GM15510 (cell line): ENCODE results near the gene S100A9.

Experiments used
- POLR2A ChIP-seq: IDR thresholded peaks from 3 replicates; pipeline ENCODE4 v1.6.1; 2011; ENCODE audit warnings: borderline replicate concordance; ENCODE audit not compliant: insufficient read length; ENCODE audit errors: extremely low read depth

The S100A9 gene

DNA sequence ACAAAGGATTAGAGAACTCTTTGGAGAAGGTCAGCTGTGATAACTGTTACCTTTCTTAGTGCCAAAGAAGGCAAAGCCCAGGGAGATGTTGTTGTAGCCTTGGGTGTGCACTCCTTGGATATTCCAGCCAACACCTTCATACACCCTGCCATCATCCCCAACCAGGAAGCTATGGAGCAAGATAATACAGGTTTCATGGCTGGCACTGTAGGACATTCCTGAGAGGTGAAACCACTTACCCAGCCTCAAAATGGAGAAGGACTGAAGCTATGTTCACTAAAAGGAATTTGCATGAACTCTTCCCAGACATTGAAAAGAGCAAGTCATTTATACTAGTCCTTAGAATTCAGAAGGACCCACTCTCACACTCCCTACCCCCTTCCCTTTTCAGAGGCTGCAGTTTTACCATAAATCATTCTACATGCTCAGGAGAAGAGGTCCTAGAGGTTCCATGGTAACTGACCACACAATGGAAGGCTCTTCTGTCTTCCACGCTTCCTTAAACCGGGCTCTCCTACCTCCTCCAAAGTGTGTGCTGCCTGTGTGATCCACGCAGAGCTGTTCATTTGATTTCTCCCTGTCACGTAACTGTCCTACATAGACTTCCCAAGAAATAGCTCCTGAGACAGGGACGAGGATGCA is 14.5 kb upstream of the S100A9 start:
- no peak for TF ChIP-seq POLR2A

DNA sequence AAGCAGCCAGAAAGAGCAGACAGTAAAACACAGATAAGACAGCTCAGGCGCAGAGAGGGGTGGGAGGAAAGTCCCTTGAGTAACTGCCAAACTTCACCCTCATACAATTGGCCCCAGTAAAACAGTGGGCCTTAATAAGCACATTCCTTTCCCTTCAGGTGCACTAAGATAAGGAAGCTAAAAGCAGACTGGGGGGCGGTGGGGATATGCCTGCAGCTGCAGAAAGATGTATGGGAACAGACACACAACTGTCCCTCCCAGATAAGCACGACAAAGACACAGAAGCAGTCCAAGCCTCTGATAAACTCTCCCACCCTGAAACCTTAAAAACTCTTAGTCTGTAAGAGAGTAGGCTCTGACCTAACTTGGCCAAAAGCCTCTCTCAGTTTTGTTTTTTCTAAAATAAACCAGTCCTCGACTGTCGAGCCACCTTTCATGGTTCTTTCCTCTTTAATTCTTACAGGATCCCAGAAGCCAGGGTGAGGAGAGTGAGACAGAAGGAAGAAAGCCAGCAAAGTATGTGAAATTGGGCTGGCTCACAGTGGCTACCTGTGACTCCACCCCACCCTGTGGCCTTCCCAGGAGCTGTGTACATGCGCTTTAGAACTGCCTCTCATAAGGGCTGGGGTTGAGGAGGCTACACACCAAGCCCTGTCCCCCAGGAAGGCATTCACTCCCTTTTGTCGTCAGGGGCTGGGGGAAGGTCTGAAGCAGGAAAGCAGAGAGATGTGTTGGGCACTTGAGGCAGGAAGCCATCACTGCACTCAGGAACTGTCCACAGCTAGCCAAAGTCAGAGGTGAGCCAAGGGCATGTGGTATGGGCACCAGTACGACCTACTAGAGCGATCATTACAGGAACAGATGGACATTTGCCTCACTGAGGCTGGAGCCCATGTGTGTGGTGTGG is 13.6 kb upstream of the S100A9 start:
- TF ChIP-seq POLR2A: no peak

DNA sequence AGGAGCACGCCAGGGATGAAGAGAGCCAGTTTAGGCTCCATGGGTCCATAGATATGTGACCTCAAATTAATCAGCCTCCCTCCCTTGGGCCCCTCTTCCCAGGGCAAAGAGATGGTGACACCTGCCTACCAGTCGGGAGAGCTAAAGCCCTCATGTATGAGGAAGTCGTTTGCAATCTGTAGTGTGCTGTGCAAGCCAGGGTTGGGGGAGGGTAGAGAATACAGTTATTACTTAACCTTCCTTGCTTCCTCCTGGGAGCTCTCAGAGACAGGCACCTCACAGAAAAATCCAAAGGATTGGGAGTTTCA is 13.0 kb upstream of the S100A9 start:
- TF ChIP-seq POLR2A: no peak

DNA sequence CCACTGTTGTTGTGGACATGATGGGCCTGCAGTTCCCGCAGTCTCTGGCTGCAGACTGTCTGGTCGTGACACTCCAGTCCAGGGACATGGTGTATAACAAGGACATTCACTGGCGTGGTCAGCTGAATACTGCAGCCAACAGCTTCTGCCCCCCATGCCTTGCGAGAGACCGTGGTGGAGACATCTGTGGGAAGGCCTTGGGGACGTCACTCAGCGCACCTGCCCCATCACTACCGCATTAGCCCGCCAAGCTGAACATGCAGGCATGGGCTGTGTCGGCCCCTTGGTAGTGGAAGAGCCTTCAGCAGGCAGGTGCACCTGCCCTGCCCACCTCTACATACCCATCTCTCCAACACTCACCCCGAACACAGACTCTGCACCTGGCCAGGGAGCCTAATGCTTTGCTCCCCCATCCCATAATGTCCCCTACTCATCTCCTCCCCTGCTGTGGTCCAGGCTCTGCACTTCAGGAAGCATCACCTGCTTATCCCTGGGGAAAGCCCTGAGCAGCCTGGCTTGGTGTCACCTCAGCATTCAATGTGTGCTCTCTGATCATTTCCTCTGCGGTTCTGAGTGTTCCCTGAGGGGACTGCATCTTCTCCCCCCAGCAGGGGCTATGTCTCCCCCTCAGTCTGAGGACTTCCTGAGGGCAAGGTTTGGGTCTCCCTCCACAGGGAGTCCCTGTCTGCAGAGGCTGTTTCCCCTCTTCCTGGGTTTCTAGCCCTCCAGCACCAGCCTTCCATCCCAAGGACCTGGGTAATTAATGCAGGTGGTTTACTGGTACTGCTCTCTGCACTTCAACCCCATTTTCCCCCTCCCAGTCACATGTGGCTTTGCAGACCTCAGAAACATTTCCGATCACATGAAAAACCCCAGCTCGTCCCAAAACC is 12.2 kb upstream of the S100A9 start:
- TF ChIP-seq POLR2A: no peak

DNA sequence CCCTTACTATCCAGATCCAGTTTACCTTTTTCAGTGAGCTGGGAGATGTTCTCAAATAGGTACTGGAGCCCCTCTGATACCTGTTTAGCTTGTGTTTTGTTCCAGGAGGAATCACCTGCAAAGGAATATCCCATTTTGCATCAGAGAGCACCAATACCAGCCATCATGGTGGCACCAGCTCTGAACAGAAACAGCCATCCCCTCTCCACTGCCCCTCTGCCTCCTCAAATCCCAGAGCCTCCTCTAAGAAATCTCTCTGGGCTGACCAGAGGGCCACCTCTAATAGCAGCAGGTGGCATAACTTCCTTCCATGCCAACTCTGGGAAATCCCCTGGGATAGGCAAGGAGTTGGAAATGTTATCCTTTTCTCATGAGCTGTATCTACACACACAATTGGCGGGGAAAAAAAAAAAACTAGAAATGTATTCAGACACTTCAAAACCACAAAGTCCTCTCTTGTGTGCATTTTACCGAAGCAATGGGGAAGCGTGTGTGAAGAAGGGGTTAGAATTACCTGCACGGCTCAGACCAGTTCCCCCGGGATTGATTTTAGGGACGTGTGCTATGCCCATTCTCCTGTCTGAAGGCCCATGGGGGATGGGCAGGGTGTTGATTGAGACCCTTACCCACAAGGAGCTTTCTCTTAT is 11.5 kb upstream of the S100A9 start:
- no peak for TF ChIP-seq POLR2A

DNA sequence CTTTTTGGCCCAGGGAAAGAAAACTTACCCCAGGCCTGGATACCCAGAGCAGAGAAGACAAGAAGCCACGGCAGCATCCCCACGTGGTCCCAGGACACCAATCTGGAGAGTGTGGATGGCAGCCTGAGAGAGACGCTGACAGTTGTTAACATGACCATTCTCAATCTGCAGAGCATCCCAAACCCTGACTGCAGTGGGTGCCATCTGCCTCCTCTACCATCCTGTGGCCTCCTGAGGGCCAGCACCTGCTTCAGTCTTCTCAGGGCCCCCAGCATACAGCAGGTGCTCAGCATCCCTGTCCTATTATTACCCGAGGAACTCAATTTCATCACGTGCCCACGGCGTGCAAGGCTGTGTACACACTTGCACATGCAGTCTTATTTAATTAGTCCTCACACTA is 9.8 kb upstream of the S100A9 start:
- no peak for TF ChIP-seq POLR2A

DNA sequence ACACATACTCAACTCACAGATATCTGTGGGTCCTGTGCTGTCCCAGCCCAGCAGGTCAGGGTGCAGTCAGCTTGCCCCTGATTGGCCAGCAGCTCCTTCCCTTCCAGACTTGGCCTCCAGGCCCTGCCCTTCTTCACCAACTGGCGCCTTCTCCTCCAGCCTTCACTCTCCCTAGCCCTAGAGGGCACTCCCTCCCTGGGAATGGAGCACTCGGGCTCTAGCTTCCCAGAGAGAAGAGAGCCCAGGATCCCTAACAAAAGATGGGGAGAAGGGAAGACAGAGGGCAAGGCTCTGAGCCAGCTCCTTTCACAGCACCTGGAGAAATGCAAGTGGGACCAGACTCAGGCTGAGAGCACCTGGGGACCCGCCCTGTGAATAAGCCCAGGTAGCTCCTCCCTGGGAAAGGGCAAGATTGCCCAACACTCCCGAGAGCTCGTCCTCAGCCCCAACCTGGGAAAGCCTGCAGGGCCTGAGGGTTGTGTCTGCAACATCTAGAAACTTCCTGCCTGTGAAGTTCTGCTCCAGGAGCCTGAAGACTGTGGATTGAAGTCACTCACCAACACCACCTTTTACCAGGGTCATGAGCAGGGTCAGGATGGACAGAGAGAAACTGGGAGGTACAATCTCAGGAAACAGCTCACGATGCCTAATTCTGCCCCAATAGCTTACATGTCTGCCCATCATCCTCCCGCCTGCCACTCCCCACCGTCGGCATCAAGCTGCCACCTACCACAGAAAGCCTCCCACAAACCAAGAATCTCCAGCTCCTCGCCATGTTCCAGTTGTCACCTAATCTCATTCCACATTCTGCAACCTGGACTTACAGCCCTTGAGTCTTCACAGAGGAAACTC is 8.9 kb upstream of the S100A9 start, which contains the start of gene PGLYRP4:
PGLYRP4 (minus strand) TSS at position 331 of the 852 bp plus-strand sequence. CDS start 909 bp downstream, outside the sequence.
- TF ChIP-seq POLR2A: no peak

DNA sequence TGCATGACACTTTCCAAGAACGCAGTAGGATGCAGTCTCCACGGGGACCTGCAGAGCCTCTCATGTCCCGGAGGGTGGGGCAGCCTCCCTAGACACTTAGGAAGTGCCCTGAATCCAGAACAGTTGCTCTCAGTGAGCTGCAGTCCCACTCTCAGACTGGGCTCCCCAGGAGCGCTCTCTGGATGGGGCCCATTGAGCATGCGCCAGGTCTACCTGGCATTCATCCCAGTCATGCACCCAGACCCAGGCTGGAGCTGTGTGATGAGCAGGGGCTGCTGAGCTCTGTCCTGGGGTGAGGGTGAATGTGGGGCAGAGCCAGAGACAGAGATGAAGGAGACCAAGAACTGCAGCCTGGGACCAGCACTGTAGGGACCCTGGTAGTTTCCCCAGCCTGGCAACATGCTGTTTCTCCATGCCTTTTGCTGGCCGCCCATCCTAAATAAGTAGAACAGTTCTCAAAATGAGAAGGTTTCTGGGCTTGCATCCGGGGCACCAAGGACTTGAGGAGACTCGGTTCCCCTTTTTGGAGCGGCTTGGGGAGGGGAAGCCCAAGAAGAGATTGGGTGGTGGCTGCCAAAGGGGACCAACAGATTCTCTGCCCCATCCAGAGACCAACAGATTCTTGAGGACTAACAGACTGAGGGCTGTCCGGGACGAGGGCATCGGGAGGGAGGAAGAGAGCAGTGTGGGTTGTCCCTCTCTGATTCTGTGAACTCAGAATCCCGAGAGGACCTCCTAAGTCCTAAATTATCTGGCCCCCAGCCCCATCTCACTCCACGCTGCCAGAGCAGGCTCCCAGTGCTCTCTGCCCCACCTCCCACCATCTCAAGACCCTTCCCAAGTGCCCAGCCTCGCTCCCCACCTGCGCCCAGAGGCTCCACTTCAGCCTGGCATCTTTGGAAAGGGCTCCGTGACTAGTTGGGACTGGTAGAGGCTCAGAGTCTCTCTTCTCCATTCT is 8.0 kb upstream of the S100A9 start:
- TF ChIP-seq POLR2A: no peak

DNA sequence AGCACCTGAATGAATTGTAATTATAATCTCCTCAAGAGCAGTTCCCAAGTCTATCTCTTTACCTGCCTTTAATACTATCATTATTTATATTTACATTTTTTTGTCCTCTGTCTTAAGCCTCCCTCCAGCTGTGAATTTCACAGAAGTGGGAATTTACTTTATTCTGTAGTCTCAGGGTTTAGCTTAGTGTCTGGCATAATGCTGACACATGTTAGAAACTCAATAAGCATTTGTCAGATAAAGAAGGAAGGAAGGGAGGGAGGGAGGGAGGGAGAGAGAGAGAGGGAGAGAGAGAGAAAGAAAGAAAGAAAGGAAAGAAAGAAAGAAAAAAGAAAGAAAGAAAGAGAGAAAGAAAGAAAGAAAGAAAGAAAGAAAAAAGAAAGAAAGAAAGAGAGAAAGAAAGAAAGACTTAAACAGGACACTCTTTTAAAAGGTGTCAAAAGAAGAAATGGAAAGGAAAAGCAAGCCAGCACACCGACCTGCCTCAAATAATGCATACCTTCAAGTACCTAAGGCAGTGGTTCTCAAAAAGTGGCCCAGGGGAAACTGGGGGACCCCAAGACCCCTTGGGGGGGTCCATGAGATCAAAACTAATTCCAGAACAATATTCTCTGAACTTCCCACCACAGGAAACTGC is 7.2 kb upstream of the S100A9 start:
- TF ChIP-seq POLR2A: no peak

DNA sequence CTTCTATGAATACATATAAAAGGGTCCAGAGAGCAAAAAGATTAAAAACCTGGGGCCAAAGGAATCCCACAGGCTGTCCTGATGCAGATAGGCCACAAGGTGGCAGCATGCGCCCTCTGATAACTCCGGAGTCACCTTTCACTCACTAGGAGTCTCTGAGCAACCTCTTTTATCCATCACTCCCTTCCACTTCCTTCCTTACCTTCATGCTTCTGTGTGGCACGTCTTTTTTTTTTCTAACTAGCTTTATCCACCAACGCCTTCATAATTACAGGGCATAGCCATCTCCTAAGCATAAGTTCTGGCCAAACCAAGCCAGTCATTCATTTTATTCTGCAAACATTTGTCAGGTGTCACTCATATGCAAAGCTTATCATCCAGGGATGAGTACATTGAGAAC is 5.1 kb upstream of the S100A9 start:
- no peak for TF ChIP-seq POLR2A

DNA sequence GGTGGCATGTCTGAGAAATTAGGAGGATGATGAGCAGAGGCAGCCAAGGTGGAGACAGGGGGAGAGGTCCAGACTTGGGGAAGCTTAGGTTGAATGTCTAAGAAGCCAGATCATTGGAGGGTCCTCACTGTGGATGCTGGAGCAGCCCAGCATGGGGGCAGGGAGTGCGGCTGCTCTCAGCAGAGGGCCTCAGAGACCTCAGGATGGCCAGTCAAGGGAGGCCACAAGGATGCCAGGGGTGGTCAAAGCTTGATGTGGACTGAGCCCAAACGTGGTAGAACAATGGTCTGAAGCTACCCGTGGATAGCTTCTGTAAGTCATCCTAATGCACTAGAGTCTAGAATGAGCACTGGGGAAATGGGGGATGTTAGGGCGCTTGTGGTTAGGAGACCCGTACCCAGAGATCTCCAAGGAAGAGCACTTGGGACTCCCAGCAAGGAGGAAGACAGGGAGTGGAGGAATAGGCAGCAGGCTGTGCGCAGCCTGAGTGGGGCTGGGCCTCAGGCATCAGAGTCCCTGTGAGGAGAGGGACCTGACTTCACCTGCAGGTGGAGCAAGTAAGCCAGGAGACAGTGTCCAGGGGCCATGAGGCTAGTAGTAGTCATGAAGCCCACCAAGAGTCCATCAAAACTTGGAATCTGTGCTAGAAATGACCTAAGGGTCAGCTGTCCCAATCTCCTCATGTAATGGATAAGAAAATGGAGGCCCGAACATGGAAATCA is 4.3 kb upstream of the S100A9 start:
- no peak for TF ChIP-seq POLR2A

DNA sequence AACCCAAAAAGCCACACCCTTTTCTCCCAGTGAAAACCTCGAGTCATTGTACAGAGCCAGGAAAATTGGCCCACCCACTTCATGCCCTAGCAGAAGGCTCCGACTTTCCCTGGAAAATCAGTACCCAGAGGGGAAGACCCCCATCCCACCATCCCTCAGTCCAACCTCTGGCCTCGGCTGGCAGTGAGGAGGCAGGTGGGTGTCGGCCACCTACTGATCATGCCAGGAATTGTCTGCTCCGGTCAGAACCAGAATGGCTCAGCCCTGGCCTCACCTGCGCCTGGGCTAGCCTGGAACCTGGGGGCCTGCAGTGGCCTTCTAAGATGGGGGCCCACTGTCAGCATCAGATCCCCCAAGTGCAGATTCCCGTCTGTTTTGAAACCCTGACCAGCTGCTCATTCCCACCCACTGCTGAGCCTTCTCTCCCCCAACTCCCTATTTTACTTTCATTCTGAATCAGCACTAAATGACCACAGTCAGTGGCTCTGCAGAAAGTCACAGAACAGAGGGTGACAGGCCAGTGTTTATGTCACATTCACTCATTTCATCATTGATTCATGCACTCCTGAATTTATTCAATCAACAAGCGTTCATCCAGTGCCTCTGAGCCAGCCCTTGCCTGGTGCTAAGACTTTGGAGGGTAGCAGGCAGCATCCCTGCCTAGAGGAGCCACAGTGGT is 3.0 kb upstream of the S100A9 start:
- no peak for TF ChIP-seq POLR2A
